ENCODE data around the gene ASB15. TPM values are rescaled to one million over a fixed set of nuclear protein-coding genes. Genes with fewer than 3 reads are reported as not detected.

The ASB15 gene
- total and polyA plus RNA-seq, 2 of the 4 experiments (the other 2 are of a cell fraction), result not detected

DNA sequence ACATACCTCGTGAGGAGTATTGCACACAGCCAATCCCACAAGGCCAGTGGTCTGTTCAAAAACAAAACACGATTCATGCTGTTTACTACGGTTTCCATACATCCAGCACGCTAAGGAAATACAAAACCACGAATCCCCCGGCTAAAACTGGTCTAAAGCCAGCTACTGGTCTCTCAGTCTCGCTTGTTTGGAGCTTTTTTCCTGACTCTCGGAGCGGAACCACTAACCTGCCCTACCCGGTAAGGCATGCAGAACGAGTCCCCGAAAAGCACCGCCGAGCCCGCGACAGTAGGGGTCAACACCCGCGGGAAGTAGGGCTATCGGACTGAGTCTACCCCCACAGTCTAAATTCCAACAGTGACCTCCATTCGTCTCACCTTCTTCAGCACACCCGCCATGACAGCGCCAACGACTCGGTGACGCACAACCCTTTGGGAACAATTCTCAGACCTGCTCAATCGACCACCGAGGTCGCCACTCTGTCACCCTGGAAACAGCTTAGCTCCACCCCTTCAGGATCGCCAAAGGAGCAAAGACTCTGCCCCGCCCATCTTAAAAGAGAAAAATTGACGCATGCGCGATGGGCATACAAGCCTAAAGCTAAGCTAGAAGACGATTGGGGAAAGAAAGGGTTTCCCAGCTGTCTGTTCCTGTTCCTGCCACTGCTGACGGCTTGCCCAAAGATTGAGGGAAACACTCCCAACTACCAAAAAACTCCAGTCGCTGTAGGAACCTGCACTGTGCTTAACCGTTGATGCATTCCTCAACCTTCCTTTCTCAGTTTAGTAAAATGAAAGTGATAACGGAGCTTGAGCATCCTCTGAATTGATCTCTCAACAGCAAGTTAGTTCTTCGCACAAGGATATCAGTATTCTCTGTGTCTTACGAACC, 44.0 kb upstream of the ASB15 start, which contains the start of gene NDUFA5 (continued):
- TF ChIP-seq MAFK (IDR thresholded peaks at IDR 0.05; ENCODE audit: low read depth, low read length), result no peak
- TF ChIP-seq MXI1 (IDR thresholded peaks at IDR 0.05; ENCODE audit: borderline replicate concordance, low read depth, low read length), result 0 out of 2 replicates have a peak, but pooled peaks have one; percentile 54
- no peak for TF ChIP-seq FOS (IDR thresholded peaks at IDR 0.05; ENCODE audit: low read depth, low read length)

DNA sequence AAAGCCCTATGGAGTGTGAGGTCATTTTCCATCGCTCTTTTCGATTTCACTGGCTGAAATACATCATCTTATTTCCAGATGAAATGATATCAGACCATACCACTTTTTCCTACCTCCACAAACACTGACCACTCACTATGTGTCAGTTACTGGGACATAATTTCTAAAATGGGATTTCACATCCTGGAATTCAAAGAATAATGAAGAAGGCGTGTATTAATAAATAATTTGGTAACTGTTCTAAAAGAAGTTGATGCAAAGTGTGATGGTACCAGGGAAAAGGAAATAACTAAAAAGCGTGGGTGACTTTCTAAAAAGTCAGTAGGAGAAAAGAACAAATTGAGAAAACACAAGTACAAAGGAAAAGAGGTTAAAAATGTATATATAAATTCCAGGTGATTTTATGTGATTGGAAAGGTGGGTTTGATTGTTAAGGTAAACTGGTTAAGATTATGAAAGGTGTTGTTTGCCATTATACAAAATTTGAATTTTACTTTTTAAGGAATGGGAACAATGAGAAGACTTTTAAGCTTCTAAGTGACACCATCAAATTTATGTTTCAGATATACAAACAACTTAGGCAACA, 43.2 kb upstream of the ASB15 start:
- peak overlapping the region; percentile 77 for H2BK5ac ChIP-seq (ENCODE audit: low read depth, low read length, poor library complexity, severe bottlenecking)
- POLR2A ChIA-PET (ENCODE audit: unreplicated experiment), result no interaction called here
- H3K79me1 ChIP-seq (ENCODE audit: low read depth in 1 of 2, low read length in 2 of 2), result peaks cover 11 to 21% of the 10 kb centered on the region in 2 experiments
- no peak overlapping the region for H3K27ac ChIP-seq (ENCODE audit: insufficient read depth, low read length)
- peak overlapping the region; percentile 97 for H2AFZ ChIP-seq (replicated peaks; ENCODE audit: low read length, poor library complexity)
- H4K91ac ChIP-seq (ENCODE audit: insufficient read depth, low read depth, low read length), result peak overlapping the region; percentile 87; the same call in 1 of the 2 replicates
- no peaks in the 10 kb centered on the region; the same call in 1 of the 2 replicates for H3K9me1 ChIP-seq (ENCODE audit: insufficient read depth, low read length)
- H3K4ac ChIP-seq (ENCODE audit: low read depth, low read length), result peak overlapping the region; percentile 87; the same call in 1 of the 2 replicates
- H3K27me3 ChIP-seq (ENCODE audit: control insufficient read depth, insufficient read depth, low read length), result no peaks in the 10 kb centered on the region
- H4K8ac ChIP-seq (ENCODE audit: low read depth in 2 of 2, low read length in 2 of 2), result peak overlapping the region; percentile 87 to 95
- CTCF ChIA-PET, result interaction anchor here (0.7 kb wide), 1 partner anchor 22 kb away, joined by 3 read pairs; no protein-coding TSS in a partner anchor
- no peak overlapping the region for H2AK9ac ChIP-seq (replicated peaks; ENCODE audit: low read depth, low read length, poor library complexity)
- H2AK5ac ChIP-seq (ENCODE audit: low read depth, low read length), result no peak overlapping the region; the same call in 1 of the 2 replicates
- in situ Hi-C loops (cut with MboI; ENCODE audit: low sequenced_read_pairs), result no loop called here
- H4K20me1 ChIP-seq (ENCODE audit: insufficient read depth, low read length), result no peaks in the 10 kb centered on the region
- intact Hi-C loops (cut with micrococcal nuclease), result loop anchor here (2.0 to 5.0 kb wide), 2 partner anchors 20 to 189 kb away; partner anchors contain the start of gene WASL
- H3K4me3 ChIP-seq (ENCODE audit: insufficient read depth, low read depth, low read length), result peak overlapping the region; percentile 66
- peak overlapping the region; percentile 62 for H2BK20ac ChIP-seq (ENCODE audit: low read depth, low read length)
- H3K9me3 ChIP-seq (ENCODE audit: control insufficient read depth, insufficient read depth, low read length), result no peaks in the 10 kb centered on the region
- H3K4me2 ChIP-seq (ENCODE audit: low read depth, low read length), result peak overlapping the region; percentile 76
- no peaks in the 10 kb centered on the region for H3K36me3 ChIP-seq (ENCODE audit: control insufficient read depth, insufficient read depth, low read length)
- ATAC-seq (ENCODE audit: low read depth), result no peak
- peak overlapping the region; percentile 75; the same call in 1 of the 2 replicates for H3K18ac ChIP-seq (ENCODE audit: low read depth, low read length)
- H3K9ac ChIP-seq (ENCODE audit: low read depth, low read length), result peak overlapping the region; percentile 84; the same call in 1 of the 2 replicates
- WGBS, 2 experiments (ENCODE audit: extremely low coverage in 2 of 2, insufficient read length in 1 of 2), result no CpG with 5 or more reads among the region's 4 CpGs
- peak overlapping the region; percentile 88; the same call in 1 of the 2 replicates for H3K23ac ChIP-seq (ENCODE audit: low read depth, low read length)
- peak overlapping the region; percentile 98 for H3K14ac ChIP-seq (replicated peaks; ENCODE audit: low read depth, low read length)
- BruUV-seq (replicated peaks), result no TSS peak
- peak overlapping the region; percentile 88 for H2BK120ac ChIP-seq (ENCODE audit: low read depth, low read length)
- peak overlapping the region; percentile 84; the same call in 1 of the 2 replicates for H4K5ac ChIP-seq (ENCODE audit: low read depth, low read length)
- peak overlapping the region; percentile 77; the same call in 2 of the 3 replicates for H2BK15ac ChIP-seq (ENCODE audit: low read depth, low read length)
- peak overlapping the region; percentile 72; the same call in 1 of the 2 replicates for H3K56ac ChIP-seq (ENCODE audit: extremely low read depth, insufficient read depth, low read length)
- TF ChIP-seq NFE2L2 (IDR thresholded peaks at IDR 0.05; ENCODE audit: low read depth, low read length), result no peak
- no peak for TF ChIP-seq POLR2A (IDR thresholded peaks at IDR 0.05; ENCODE audit: low read depth, low read length)
- TF ChIP-seq RCOR1 (IDR thresholded peaks at IDR 0.05; ENCODE audit: insufficient replicate concordance, low read length), result no peak
- no peak for TF ChIP-seq USF2 (IDR thresholded peaks at IDR 0.05; ENCODE audit: low read depth, low read length)
- TF ChIP-seq RFX5 (IDR thresholded peaks at IDR 0.05; ENCODE audit: low read depth, low read length), result no peak
- TF ChIP-seq MXI1 (IDR thresholded peaks at IDR 0.05; ENCODE audit: borderline replicate concordance, low read depth, low read length), result no peak
- DNase-seq, result no peak
- dilution Hi-C loops (cut with HindIII; ENCODE audit: low sequenced_read_pairs, unreplicated experiment), result no loop called here
- no peaks in the 10 kb centered on the region for H3K4me1 ChIP-seq (ENCODE audit: control insufficient read depth, insufficient read depth, low read length)

Measured in IMR-90 (cell line).